Liver (tissue), 3 donors: ENCODE results near the gene CARS2.

ENCODE experiments used
- EGR1 ChIP-seq, 2 donors: IDR thresholded peaks; 2 replicates each; pipeline ENCODE4 v1.6.1; 2016 to 2018; ENCODE audit warnings: antibody characterized with exemption in 2 of 2, low read depth in 2 of 2
- JUND ChIP-seq, 2 donors: IDR thresholded peaks; 2 replicates each; pipeline ENCODE4 v1.6.1; 2016; ENCODE audit warnings: antibody characterized with exemption in 2 of 2
- MAX ChIP-seq: IDR thresholded peaks from 2 replicates; pipeline ENCODE4 v1.6.1; 2016; ENCODE audit warnings: antibody characterized with exemption
- NR2F2 ChIP-seq: IDR thresholded peaks from 2 replicates; pipeline ENCODE4 v1.6.1; 2016; ENCODE audit warnings: antibody characterized with exemption
- RAD21 ChIP-seq, 2 donors: IDR thresholded peaks; 2 replicates each; pipeline ENCODE4 v1.6.1; 2016; ENCODE audit warnings: antibody characterized with exemption in 2 of 2, mild to moderate bottlenecking in 2 of 2
- SP1 ChIP-seq: IDR thresholded peaks from 2 replicates; pipeline ENCODE4 v1.6.1; 2018; ENCODE audit warnings: antibody characterized with exemption, mild to moderate bottlenecking
- TAF1 ChIP-seq: conservative IDR thresholded peaks from 2 replicates; pipeline ENCODE4 v1.6.1; 2016; ENCODE audit warnings: antibody characterized with exemption, mild to moderate bottlenecking
- TF ChIP-seq, protein P1 (sequence below): IDR thresholded peaks from 2 replicates; pipeline ENCODE4 v1.6.1; 2016; ENCODE audit warnings: antibody characterized with exemption, mild to moderate bottlenecking
- TF ChIP-seq, protein P2 (sequence below): IDR thresholded peaks from 2 replicates; pipeline ENCODE4 v1.6.1; 2016; ENCODE audit warnings: antibody characterized with exemption
- TF ChIP-seq, protein P3 (sequence below): fragments of 150-350 bp; IDR thresholded peaks from 2 replicates; pipeline ENCODE4 v1.5.1; 2017; ENCODE audit warnings: improper control_type of control experiment, low read depth, low read length; ENCODE audit not compliant: missing input control
- donor health status: healthy.
- donor health status: healthy.

DNA sequence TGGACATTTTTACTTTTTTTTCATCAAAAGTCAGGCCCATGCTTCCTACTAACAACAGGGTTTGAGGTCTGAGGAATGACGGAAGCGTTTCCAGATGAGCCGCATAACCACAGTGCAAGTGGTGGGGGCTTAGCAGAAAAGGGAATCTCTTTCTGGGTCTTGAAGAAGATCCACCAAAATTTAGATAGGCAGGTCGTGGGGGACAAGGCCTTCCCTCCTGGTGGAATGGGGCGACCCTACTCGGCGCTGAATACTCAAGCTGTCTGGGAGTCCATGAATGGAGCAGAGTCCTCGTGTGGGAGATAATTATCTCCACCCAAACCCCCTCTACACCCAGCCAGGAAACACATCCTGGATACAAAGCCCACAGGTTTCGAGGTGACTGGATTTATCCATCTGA is 36.9 kb downstream of the CARS2 start:
- TF ChIP-seq, protein P1, sequence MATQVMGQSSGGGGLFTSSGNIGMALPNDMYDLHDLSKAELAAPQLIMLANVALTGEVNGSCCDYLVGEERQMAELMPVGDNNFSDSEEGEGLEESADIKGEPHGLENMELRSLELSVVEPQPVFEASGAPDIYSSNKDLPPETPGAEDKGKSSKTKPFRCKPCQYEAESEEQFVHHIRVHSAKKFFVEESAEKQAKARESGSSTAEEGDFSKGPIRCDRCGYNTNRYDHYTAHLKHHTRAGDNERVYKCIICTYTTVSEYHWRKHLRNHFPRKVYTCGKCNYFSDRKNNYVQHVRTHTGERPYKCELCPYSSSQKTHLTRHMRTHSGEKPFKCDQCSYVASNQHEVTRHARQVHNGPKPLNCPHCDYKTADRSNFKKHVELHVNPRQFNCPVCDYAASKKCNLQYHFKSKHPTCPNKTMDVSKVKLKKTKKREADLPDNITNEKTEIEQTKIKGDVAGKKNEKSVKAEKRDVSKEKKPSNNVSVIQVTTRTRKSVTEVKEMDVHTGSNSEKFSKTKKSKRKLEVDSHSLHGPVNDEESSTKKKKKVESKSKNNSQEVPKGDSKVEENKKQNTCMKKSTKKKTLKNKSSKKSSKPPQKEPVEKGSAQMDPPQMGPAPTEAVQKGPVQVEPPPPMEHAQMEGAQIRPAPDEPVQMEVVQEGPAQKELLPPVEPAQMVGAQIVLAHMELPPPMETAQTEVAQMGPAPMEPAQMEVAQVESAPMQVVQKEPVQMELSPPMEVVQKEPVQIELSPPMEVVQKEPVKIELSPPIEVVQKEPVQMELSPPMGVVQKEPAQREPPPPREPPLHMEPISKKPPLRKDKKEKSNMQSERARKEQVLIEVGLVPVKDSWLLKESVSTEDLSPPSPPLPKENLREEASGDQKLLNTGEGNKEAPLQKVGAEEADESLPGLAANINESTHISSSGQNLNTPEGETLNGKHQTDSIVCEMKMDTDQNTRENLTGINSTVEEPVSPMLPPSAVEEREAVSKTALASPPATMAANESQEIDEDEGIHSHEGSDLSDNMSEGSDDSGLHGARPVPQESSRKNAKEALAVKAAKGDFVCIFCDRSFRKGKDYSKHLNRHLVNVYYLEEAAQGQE: no peak
- TF ChIP-seq, protein P2, sequence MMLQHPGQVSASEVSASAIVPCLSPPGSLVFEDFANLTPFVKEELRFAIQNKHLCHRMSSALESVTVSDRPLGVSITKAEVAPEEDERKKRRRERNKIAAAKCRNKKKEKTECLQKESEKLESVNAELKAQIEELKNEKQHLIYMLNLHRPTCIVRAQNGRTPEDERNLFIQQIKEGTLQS: no peak
- TF ChIP-seq, protein P3, sequence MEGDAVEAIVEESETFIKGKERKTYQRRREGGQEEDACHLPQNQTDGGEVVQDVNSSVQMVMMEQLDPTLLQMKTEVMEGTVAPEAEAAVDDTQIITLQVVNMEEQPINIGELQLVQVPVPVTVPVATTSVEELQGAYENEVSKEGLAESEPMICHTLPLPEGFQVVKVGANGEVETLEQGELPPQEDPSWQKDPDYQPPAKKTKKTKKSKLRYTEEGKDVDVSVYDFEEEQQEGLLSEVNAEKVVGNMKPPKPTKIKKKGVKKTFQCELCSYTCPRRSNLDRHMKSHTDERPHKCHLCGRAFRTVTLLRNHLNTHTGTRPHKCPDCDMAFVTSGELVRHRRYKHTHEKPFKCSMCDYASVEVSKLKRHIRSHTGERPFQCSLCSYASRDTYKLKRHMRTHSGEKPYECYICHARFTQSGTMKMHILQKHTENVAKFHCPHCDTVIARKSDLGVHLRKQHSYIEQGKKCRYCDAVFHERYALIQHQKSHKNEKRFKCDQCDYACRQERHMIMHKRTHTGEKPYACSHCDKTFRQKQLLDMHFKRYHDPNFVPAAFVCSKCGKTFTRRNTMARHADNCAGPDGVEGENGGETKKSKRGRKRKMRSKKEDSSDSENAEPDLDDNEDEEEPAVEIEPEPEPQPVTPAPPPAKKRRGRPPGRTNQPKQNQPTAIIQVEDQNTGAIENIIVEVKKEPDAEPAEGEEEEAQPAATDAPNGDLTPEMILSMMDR: no peak
- no peak for TF ChIP-seq NR2F2
- TF ChIP-seq RAD21 (IDR thresholded peaks at IDR 0.05): no peak
- no peak for TF ChIP-seq EGR1 (IDR thresholded peaks at IDR 0.05; ENCODE audit: low read depth in 2 of 2)
- no peak for TF ChIP-seq MAX
- no peak for TF ChIP-seq TAF1
- no peak for TF ChIP-seq SP1
- TF ChIP-seq JUND (IDR thresholded peaks at IDR 0.05): no peak
